Thyroid gland (tissue), 4 donors: ENCODE data around the gene AQP7. TPM values are rescaled to one million over a fixed set of nuclear protein-coding genes. Genes with fewer than 3 reads are reported as not detected.
A peak's percentile ranks its signal among the peaks of the same experiment; 100 is the strongest.

Source experiments
- DNase-seq, 2 donors: peaks; one replicate each; pipeline ENCODE4 v3.0.0-alpha.2; 2019
- H3K27ac ChIP-seq, 3 donors: fragments of 200-600 bp; sonication (generic); 1 replicate in 2 of 3; 2 replicates in 1 of 3; pipeline ENCODE4 v1.5.1; 2016 to 2019; ENCODE audit warnings: mild to moderate bottlenecking in 1 of 3, moderate library complexity in 1 of 3
- H3K27me3 ChIP-seq: fragments of 200-600 bp; sonication (generic); one replicate; pipeline ENCODE4 v1.5.1; 2019
- H3K36me3 ChIP-seq, 2 donors: fragments of 200-600 bp; sonication (generic); one replicate each; pipeline ENCODE4 v1.5.1; 2016 to 2019
- H3K4me1 ChIP-seq, 2 donors: fragments of 200-600 bp; sonication (generic); one replicate each; pipeline ENCODE4 v1.5.1; 2017 to 2019
- H3K4me3 ChIP-seq, 3 donors: fragments of 200-600 bp; sonication (generic); replicated peaks in 1 of 3; 1 replicate in 2 of 3; 2 replicates in 1 of 3; pipeline ENCODE4 v1.5.1; 2016; ENCODE audit warnings: mild to moderate bottlenecking in 1 of 3
- H3K9me3 ChIP-seq: fragments of 200-600 bp; sonication (generic); one replicate; pipeline ENCODE4 v1.5.1; 2017
- CTCF ChIP-seq, 6 experiments: fragments of 200-600 bp in 3 of 6; fragments of 450-650 bp in 3 of 6; sonication (generic) in 3 of 6; IDR thresholded peaks; one replicate each; pipeline ENCODE4 v1.5.1; 2016 to 2019; ENCODE audit warnings: antibody characterized with exemption in 6 of 6, mild to moderate bottlenecking in 2 of 6, inconsistent platforms in 1 of 6, moderate library complexity in 1 of 6
- POLR2A ChIP-seq, 2 donors: fragments of 450-650 bp; IDR thresholded peaks; one replicate each; pipeline ENCODE4 v1.6.1; 2017; ENCODE audit warnings: antibody characterized with exemption in 2 of 2, mild to moderate bottlenecking in 2 of 2, moderate library complexity in 1 of 2
- WGBS, 2 donors: methylation state at CpG; one replicate each; pipeline ENCODE4 v1.1.5; 2017; 5-methylcytosine and 5-hydroxymethylcytosine counted together
- intact Hi-C: fragments of 100-400 bp; cut with DNase I; formaldehyde crosslinking; loops from one replicate; pipeline ENCODE4 v1.15.1; 2023
- total RNA-seq, 4 donors: library from RNA; depleted of rRNA; stranded (reverse); fragments of >200 nt; gene quantifications; one replicate each; pipeline ENCODE4 v1.2.3, GENCODE V29; 2016

The AQP7 gene
- total RNA-seq, 4 donors from 2014 or later, result 1.9 to 4.7 (median 2.5) TPM

DNA sequence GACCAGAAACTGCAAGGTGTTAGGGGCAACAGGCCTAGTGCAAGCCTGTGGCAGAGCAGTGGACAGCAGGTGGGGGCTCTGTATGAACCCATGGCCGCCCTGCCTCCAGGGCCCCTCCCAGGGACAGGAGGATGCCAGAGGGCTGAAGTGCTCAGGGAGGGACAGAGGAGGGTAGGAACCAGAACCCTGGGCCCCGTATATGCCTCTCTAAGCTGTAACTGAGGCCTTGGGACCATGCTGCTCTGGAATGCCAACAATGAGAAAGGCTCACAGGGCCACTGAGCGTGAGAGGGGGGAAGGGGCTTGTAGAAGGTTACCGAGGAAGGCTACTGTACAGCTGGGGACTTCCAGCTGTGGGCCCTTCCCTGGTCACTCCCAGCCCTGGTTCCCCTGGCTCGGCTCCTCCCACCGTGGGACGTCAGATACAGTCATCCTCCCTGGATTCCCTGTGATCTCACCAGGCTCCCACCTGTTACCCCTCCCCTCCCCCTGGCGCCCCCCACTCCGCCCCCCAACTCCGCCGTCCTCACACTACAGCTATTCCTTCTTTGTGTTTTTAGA is 21.1 kb downstream of the AQP7 start:
- H3K9me3 ChIP-seq, result no peaks in the 10 kb centered on the region
- peaks cover 0 to 8% of the 10 kb centered on the region in 2 donors for H3K4me1 ChIP-seq
- TF ChIP-seq POLR2A (IDR thresholded peaks at IDR 0.05), result no peak
- TF ChIP-seq CTCF (IDR thresholded peaks at IDR 0.05), result no peak
- peak overlapping the region in 1 of 3 donors; percentile 36 for H3K27ac ChIP-seq
- no peaks in the 10 kb centered on the region for H3K27me3 ChIP-seq
- no peak overlapping the region for H3K4me3 ChIP-seq
- intact Hi-C loops, result no loop called here
- 49 to 62% methylated on average over 11 of the region's 11 CpGs for WGBS, 2 donors
- peak in 1 of 2 donors; percentile 48 for DNase-seq
- no peaks in the 10 kb centered on the region for H3K36me3 ChIP-seq

GRCh38 chr9:33380390-33381094 is 21.8 kb downstream of the AQP7 start:
- DNase-seq, result no peak
- no peak overlapping the region for H3K4me3 ChIP-seq
- WGBS, 2 donors, result 91 to 93% methylated on average over 5 of the region's 5 CpGs
- no peak for TF ChIP-seq POLR2A (IDR thresholded peaks at IDR 0.05)
- TF ChIP-seq CTCF (IDR thresholded peaks at IDR 0.05), result no peak
- H3K9me3 ChIP-seq, result no peaks in the 10 kb centered on the region
- H3K27ac ChIP-seq, result peak overlapping the region in 1 of 3 donors; percentile 36
- no peaks in the 10 kb centered on the region for H3K27me3 ChIP-seq
- intact Hi-C loops, result no loop called here
- H3K36me3 ChIP-seq, result no peaks in the 10 kb centered on the region
- H3K4me1 ChIP-seq, result peaks cover 0 to 8% of the 10 kb centered on the region in 2 donors

DNA sequence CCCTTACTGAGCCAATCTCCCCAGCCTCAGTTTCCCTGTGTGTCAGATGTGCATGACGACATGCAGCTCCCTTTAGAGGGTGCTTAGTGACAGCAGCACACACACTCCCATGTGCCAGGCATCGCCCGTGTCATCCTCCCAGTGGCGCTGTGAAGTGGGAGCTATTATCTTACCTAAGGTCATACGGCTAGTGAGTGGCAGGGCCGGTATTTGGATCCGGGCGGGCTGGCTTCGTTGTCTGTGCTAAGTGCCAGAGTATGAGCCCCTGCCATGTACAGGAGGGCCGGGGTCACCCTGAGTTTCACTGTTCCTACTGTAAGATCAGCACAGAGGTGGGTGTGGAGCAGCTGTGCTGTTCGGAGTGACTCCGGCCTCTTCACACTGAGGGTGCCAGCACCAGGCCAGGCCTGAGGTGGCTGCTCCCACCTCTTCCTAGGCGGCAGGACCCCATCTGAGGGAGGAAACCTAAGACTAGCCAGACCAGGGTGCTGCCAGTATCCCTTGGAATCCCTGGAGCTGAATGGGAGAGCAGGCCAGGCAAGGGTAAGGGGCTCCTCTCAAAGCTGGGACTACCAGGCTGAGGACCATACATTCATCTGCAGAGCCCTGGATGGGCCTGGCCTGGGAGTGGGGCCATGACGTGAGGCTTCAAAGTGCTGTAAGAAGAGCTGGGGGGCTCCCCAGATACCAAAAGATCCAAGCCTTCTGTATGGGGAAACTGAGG is 22.5 kb downstream of the AQP7 start:
- H3K36me3 ChIP-seq, result no peaks in the 10 kb centered on the region
- H3K4me3 ChIP-seq, result no peak overlapping the region
- H3K27me3 ChIP-seq, result no peaks in the 10 kb centered on the region
- no peaks in the 10 kb centered on the region for H3K9me3 ChIP-seq
- DNase-seq, result no peak
- TF ChIP-seq CTCF (IDR thresholded peaks at IDR 0.05) (no peak), POLR2A (IDR thresholded peaks at IDR 0.05) (no peak)
- intact Hi-C loops, result no loop called here
- WGBS, 2 donors, result 92 to 94% methylated on average over 9 to 13 of the region's 14 CpGs
- H3K4me1 ChIP-seq, result peaks cover under 1 to 9% of the 10 kb centered on the region in 2 donors
- no peak overlapping the region for H3K27ac ChIP-seq

DNA sequence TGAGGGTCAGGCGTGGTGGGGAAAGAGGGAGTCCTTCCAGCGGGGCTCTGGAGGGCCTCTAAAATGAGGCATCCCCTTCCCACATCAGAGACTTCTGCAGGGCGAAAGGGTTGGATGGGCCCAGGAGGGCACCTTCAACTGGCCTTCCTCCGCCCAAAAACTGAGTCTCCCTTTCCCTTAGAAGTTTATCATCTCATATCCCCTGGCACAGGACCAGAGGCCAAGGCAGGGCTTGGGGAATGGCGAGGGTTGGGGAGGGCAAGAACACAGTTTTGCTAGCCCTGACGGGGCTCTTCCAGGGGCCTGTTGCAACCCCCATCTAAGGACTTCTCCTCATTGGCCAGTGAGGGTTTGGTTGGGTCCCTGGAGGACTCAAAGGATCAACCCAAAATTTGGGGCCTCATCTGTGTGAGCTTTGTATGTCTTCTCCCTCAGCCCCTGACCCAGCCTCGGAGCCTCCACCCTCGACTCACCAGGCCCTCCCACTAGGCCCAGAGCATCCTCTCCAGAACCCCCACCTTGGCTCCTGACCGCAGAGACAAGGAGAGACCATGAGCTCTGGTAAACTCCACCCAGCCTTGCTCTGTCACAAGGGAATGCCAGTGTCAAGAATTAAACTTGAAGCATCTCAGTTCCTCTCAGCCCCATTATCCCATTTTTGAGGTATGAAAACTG is 24.1 kb downstream of the AQP7 start:
- no peaks in the 10 kb centered on the region for H3K9me3 ChIP-seq
- no peak overlapping the region for H3K4me3 ChIP-seq
- intact Hi-C loops, result no loop called here
- peaks cover 4 to 12% of the 10 kb centered on the region in 2 donors for H3K4me1 ChIP-seq
- WGBS, 2 donors, result 82 to 96% methylated on average over 4 to 7 of the region's 9 CpGs
- no peaks in the 10 kb centered on the region for H3K27me3 ChIP-seq
- no peak for TF ChIP-seq CTCF (IDR thresholded peaks at IDR 0.05)
- no peak for TF ChIP-seq POLR2A (IDR thresholded peaks at IDR 0.05)
- no peaks in the 10 kb centered on the region for H3K36me3 ChIP-seq
- no peak overlapping the region for H3K27ac ChIP-seq
- DNase-seq, result no peak
